Measurements from ENCODE around the gene SPRY2. TPM values are rescaled to one million over a fixed set of nuclear protein-coding genes. Genes with fewer than 3 reads are reported as not detected.

The SPRY2 gene
- total and polyA plus RNA-seq, 2 of the 13 experiments (the other 11 are each of a cell fraction or from before 2014, with no cell fraction given) = 7.4 to 25.1 TPM

DNA sequence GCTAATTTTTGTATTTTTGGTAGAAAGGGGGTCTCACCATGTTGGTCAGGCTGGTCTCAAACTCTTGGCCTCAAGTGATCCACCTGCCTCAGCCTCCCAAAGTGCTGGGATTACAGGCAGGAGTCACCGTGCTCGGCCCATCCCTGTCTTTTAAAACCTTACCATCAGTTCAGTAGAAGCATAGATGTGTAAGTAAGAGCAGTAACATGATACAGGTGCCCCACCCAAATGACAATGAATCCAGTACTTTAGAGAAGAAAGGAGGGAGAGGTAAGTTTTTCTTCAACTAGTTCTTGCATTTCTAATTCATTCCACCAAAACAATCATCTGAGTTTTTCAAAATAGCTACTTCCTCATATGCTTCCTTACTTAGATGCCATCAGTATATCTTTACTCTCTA, 21.9 kb downstream of the SPRY2 start (continued):
- TF ChIP-seq KAT2B (IDR thresholded peaks at IDR 0.05; ENCODE audit: borderline replicate concordance, low read depth, low read length) (no peak), MTF1 (CRISPR knock-in tag; IDR thresholded peaks at IDR 0.05) (no peak), MXD4 (CRISPR knock-in tag; IDR thresholded peaks at IDR 0.05) (no peak)

DNA sequence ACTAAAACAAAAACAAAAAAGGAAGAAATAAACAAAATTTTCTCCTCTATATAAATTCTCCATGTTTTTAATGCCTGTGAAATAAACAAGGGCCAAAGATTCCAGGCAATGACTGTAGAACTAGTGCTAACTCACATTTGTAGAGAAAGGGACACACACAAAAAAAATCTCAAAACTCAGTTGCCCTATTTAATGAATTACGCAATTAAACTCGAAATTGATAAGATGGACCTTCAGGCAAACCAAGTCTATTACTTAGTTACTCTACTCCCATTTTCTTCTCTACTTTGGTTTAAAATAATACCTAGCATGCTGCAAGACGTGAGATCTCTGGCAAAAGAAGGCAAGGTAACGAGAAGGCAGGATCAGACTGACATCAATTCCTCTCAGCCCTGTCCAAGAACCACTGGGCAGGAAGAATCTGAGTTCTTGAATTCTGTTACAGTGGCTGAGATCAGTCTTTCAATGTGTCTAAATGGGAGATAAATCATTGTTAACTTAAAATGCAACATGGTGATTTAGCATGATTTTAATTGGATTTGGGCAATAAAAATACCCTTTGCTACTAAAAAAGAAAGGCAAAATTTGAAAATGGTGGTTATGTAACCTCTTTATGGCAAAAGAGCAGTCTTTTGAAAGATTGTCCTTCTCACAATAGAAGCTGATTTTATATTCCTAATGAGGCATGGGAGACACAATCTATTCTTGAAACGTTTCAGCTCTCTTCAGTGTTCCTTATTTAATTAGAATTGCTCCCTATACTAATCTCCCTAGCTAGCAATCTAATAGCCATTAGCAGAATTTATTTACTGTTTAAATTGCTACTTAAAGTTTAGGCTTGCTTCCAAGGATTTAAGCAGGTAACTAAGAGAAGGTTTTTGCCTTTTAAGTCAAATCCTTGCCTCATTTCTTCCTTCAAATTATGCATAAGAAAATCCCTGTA, 25.9 kb downstream of the SPRY2 start:
- FAIRE-seq (no peak), DNase-seq (ENCODE audit: low spot score) (no peak), ATAC-seq (no peak)
- Histone ChIP-seq H4K20me1 (ENCODE audit: insufficient read depth, low read length) (no peaks in the 10 kb centered on the region), H3K4me2 (ENCODE audit: low read depth, low read length) (no peak overlapping the region), H3K36me3 (replicated peaks in 1 of 2; ENCODE audit: control insufficient read depth in 1 of 2, insufficient read depth in 2 of 2, low read length in 2 of 2) (no peaks in the 10 kb centered on the region), H2AFZ (ENCODE audit: low read length) (no peak overlapping the region), H3K79me2 (ENCODE audit: insufficient read depth, low read length) (no peaks in the 10 kb centered on the region), H3K27me3 (ENCODE audit: control insufficient read depth in 1 of 2, insufficient read depth in 2 of 2, low read length in 2 of 2) (no peaks in the 10 kb centered on the region; a peak in 1 of 5 replicates), H3K9me3 (ENCODE audit: low read length) (no peaks in the 10 kb centered on the region), H3K9ac (ENCODE audit: insufficient read depth, low read depth, low read length) (no peak overlapping the region), H3K4me3 (replicated peaks in 1 of 3; ENCODE audit: insufficient read depth in 1 of 3, low read depth in 2 of 3, low read length in 3 of 3) (no peak overlapping the region), H3K4me1 (ENCODE audit: insufficient read depth, low read length) (no peaks in the 10 kb centered on the region), H3K27ac (ENCODE audit: extremely low read length, insufficient read depth, low read length) (no peak overlapping the region)
- POLR2A ChIA-PET = no interaction called here
- WGBS (ENCODE audit: low lambda C conversion rate) = 32% methylated on average over 5 of the region's 5 CpGs
- CTCF ChIA-PET (ENCODE audit: low intra/inter-chr PET ratio, low total read pairs) = no interaction called here
- intact Hi-C loops (cut with micrococcal nuclease; ENCODE audit: unreplicated experiment) (no loop called here), in situ Hi-C loops (cut with HindIII; ENCODE audit: extremely low pct_ligation_motif_present, low pct_unique_long_range_greater_than_20kb) (no loop called here)
- TF ChIP-seq ZNF781 (CRISPR knock-in tag; IDR thresholded peaks at IDR 0.05; ENCODE audit: borderline replicate concordance, not compliant biosample characterization) (no peak), GZF1 (CRISPR knock-in tag; IDR thresholded peaks at IDR 0.05) (no peak), CEBPB (IDR thresholded peaks at IDR 0.05; ENCODE audit: borderline replicate concordance, low read depth, low read length) (peak; percentile 45; the same call in 1 of the 2 replicates), CCAR2 (optimal IDR thresholded peaks at IDR 0.05; ENCODE audit: low read depth, low read length) (no peak)
- TF ChIP-seq, protein P1, sequence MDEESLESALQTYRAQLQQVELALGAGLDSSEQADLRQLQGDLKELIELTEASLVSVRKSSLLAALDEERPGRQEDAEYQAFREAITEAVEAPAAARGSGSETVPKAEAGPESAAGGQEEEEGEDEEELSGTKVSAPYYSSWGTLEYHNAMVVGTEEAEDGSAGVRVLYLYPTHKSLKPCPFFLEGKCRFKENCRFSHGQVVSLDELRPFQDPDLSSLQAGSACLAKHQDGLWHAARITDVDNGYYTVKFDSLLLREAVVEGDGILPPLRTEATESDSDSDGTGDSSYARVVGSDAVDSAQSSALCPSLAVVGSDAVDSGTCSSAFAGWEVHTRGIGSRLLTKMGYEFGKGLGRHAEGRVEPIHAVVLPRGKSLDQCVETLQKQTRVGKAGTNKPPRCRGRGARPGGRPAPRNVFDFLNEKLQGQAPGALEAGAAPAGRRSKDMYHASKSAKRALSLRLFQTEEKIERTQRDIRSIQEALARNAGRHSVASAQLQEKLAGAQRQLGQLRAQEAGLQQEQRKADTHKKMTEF (CRISPR knock-in tag; IDR thresholded peaks at IDR 0.05) = no peak
- TF ChIP-seq, protein P2, sequence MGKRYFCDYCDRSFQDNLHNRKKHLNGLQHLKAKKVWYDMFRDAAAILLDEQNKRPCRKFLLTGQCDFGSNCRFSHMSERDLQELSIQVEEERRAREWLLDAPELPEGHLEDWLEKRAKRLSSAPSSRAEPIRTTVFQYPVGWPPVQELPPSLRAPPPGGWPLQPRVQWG (CRISPR knock-in tag; IDR thresholded peaks at IDR 0.05; ENCODE audit: borderline replicate concordance, low read depth) = no peak
- BruUV-seq (replicated peaks) = no TSS peak

Measured in HepG2 (cell line).